Stomach smooth muscle (tissue), 2 donors: Measurements from ENCODE around the gene PPP6R3.

Experiments used
- H3K27ac ChIP-seq: one replicate; pipeline ENCODE4 v1.7.0; 2013; ENCODE audit warnings: mild to moderate bottlenecking, low read length, inconsistent platforms
- H3K27me3 ChIP-seq, 2 donors: one replicate each; pipeline ENCODE4 v1.7.0; 2013; ENCODE audit warnings: low read length in 2 of 2; ENCODE audit not compliant: insufficient read depth in 2 of 2, control insufficient read depth in 1 of 2
- H3K36me3 ChIP-seq, 2 donors: one replicate each; pipeline ENCODE4 v1.7.0; 2013; ENCODE audit warnings: low read length in 2 of 2; ENCODE audit not compliant: control insufficient read depth in 2 of 2, insufficient read depth in 2 of 2
- H3K4me1 ChIP-seq: one replicate; pipeline ENCODE4 v1.7.0; 2013; ENCODE audit warnings: low read length; ENCODE audit not compliant: control insufficient read depth, insufficient read depth
- H3K4me3 ChIP-seq, 2 donors: one replicate each; pipeline ENCODE4 v1.7.0; 2013; ENCODE audit warnings: low read length in 2 of 2
- H3K9ac ChIP-seq, 2 donors: one replicate each; pipeline ENCODE4 v1.7.0; 2013; ENCODE audit warnings: low read length in 2 of 2, mild to moderate bottlenecking in 1 of 2
- H3K9me3 ChIP-seq, 2 donors: one replicate each; pipeline ENCODE4 v1.7.0; 2013; ENCODE audit warnings: low read length in 2 of 2; ENCODE audit not compliant: control insufficient read depth in 2 of 2
- donor health status: healthy.
- donor health status: Pancreatic carcinoma.

The PPP6R3 gene

GRCh38 chr11:68508425-68508824, 47.9 kb downstream of the PPP6R3 start:
- H3K4me1 ChIP-seq = peaks cover 39% of the 10 kb centered on the region

GRCh38 chr11:68509066-68509465, 48.5 kb downstream of the PPP6R3 start:
- H3K27ac ChIP-seq = no peak overlapping the region
- H3K27me3 ChIP-seq = no peaks in the 10 kb centered on the region
- peaks cover 0 to 4% of the 10 kb centered on the region in 2 donors for H3K36me3 ChIP-seq
- no peak overlapping the region for H3K4me3 ChIP-seq
- H3K9me3 ChIP-seq = no peaks in the 10 kb centered on the region
- peaks cover 34% of the 10 kb centered on the region for H3K4me1 ChIP-seq
- no peak overlapping the region for H3K9ac ChIP-seq

More at GRCh38 chr11:68508425-68508824, 47.9 kb downstream of the PPP6R3 start:
- no peak overlapping the region for H3K27ac ChIP-seq
- no peaks in the 10 kb centered on the region for H3K36me3 ChIP-seq
- no peaks in the 10 kb centered on the region for H3K27me3 ChIP-seq
- no peak overlapping the region for H3K4me3 ChIP-seq
- H3K9ac ChIP-seq = no peak overlapping the region
- no peaks in the 10 kb centered on the region for H3K9me3 ChIP-seq

- peaks cover 18% of the 10 kb centered on the region for H3K4me1 ChIP-seq
- H3K4me3 ChIP-seq = no peak overlapping the region
- H3K27ac ChIP-seq = no peak overlapping the region
- no peaks in the 10 kb centered on the region for H3K27me3 ChIP-seq
- H3K9me3 ChIP-seq = no peaks in the 10 kb centered on the region
- no peak overlapping the region for H3K9ac ChIP-seq
- H3K36me3 ChIP-seq = peaks cover 0 to 4% of the 10 kb centered on the region in 2 donors
Observed at GRCh38 chr11:68513930-68514487, 53.5 kb downstream of the PPP6R3 start.

GRCh38 chr11:68517121-68517741, 56.7 kb downstream of the PPP6R3 start:
- Histone ChIP-seq H3K4me1 (peaks cover 3% of the 10 kb centered on the region), H3K9me3 (no peaks in the 10 kb centered on the region), H3K36me3 (peaks cover 4 to 12% of the 10 kb centered on the region in 2 donors), H3K27ac (no peak overlapping the region), H3K27me3 (no peaks in the 10 kb centered on the region), H3K4me3 (no peak overlapping the region), H3K9ac (no peak overlapping the region)

- Histone ChIP-seq H3K4me3 (no peak overlapping the region), H3K27me3 (no peaks in the 10 kb centered on the region), H3K27ac (no peak overlapping the region), H3K9ac (no peak overlapping the region), H3K4me1 (no peaks in the 10 kb centered on the region), H3K36me3 (peaks cover 10 to 16% of the 10 kb centered on the region in 2 donors), H3K9me3 (no peaks in the 10 kb centered on the region)
Observed at GRCh38 chr11:68518191-68518590, 57.6 kb downstream of the PPP6R3 start.

GRCh38 chr11:68521969-68522652, 61.6 kb downstream of the PPP6R3 start:
- H3K36me3 ChIP-seq = peaks cover 16 to 19% of the 10 kb centered on the region in 2 donors
- no peak overlapping the region for H3K9ac ChIP-seq
- H3K27ac ChIP-seq = no peak overlapping the region
- no peaks in the 10 kb centered on the region for H3K9me3 ChIP-seq
- H3K27me3 ChIP-seq = no peaks in the 10 kb centered on the region
- H3K4me1 ChIP-seq = peaks cover 3% of the 10 kb centered on the region
- H3K4me3 ChIP-seq = no peak overlapping the region

GRCh38 chr11:68523033-68523432, 62.5 kb downstream of the PPP6R3 start:
- H3K4me1 ChIP-seq = peaks cover 3% of the 10 kb centered on the region
- no peaks in the 10 kb centered on the region for H3K9me3 ChIP-seq
- H3K27me3 ChIP-seq = no peaks in the 10 kb centered on the region
- H3K36me3 ChIP-seq = peaks cover 21 to 22% of the 10 kb centered on the region in 2 donors
- no peak overlapping the region for H3K9ac ChIP-seq
- no peak overlapping the region for H3K4me3 ChIP-seq
- H3K27ac ChIP-seq = no peak overlapping the region

- H3K27me3 ChIP-seq = no peaks in the 10 kb centered on the region
- no peak overlapping the region for H3K27ac ChIP-seq
- H3K9ac ChIP-seq = no peak overlapping the region
- H3K4me1 ChIP-seq = peaks cover 3% of the 10 kb centered on the region
- no peak overlapping the region for H3K4me3 ChIP-seq
- peaks cover 22% of the 10 kb centered on the region in 2 donors for H3K36me3 ChIP-seq
- no peaks in the 10 kb centered on the region for H3K9me3 ChIP-seq
Observed at GRCh38 chr11:68523743-68524142, 63.2 kb downstream of the PPP6R3 start.

- Histone ChIP-seq H3K36me3 (peaks cover 22 to 23% of the 10 kb centered on the region in 2 donors), H3K4me1 (peaks cover 3% of the 10 kb centered on the region), H3K9me3 (no peaks in the 10 kb centered on the region), H3K9ac (no peak overlapping the region), H3K27me3 (no peaks in the 10 kb centered on the region), H3K27ac (no peak overlapping the region), H3K4me3 (no peak overlapping the region)
Observed at GRCh38 chr11:68524213-68524612, 63.7 kb downstream of the PPP6R3 start.

- H3K36me3 ChIP-seq = peaks cover 22 to 23% of the 10 kb centered on the region in 2 donors
- peaks cover 3% of the 10 kb centered on the region for H3K4me1 ChIP-seq
- H3K27ac ChIP-seq = no peak overlapping the region
- H3K4me3 ChIP-seq = no peak overlapping the region
- H3K9ac ChIP-seq = no peak overlapping the region
- no peaks in the 10 kb centered on the region for H3K27me3 ChIP-seq
- no peaks in the 10 kb centered on the region for H3K9me3 ChIP-seq
Observed at GRCh38 chr11:68524681-68525080, 64.1 kb downstream of the PPP6R3 start.

- Histone ChIP-seq H3K4me1 (peaks cover 3% of the 10 kb centered on the region), H3K9me3 (no peaks in the 10 kb centered on the region), H3K27me3 (no peaks in the 10 kb centered on the region), H3K4me3 (no peak overlapping the region), H3K36me3 (peaks cover 18 to 22% of the 10 kb centered on the region in 2 donors), H3K27ac (no peak overlapping the region), H3K9ac (no peak overlapping the region)
Observed at GRCh38 chr11:68525336-68525735, 64.8 kb downstream of the PPP6R3 start.
